Transverse colon (tissue), 4 donors: ENCODE measurements around the gene CDIPT. TPM values are rescaled to one million over a fixed set of nuclear protein-coding genes. Genes with fewer than 3 reads are reported as not detected.

Experiments used
- DNase-seq: peaks from one replicate; pipeline ENCODE4 v3.0.0-alpha.2; 2019
- H3K27ac ChIP-seq, 4 donors: fragments of 200-600 bp; sonication (generic); 2 replicates each; pipeline ENCODE4 v1.5.1; 2016 to 2018; ENCODE audit warnings: inconsistent platforms in 4 of 4
- H3K27me3 ChIP-seq: fragments of 200-600 bp; sonication (generic); 2 replicates; pipeline ENCODE4 v1.5.1; 2017; ENCODE audit warnings: inconsistent platforms
- H3K36me3 ChIP-seq, 4 donors: fragments of 200-600 bp; sonication (generic); 2 replicates each; pipeline ENCODE4 v1.5.1; 2017 to 2019; ENCODE audit warnings: inconsistent platforms in 4 of 4
- H3K4me1 ChIP-seq, 4 donors: fragments of 200-600 bp; sonication (generic); 2 replicates each; pipeline ENCODE4 v1.5.1; 2017 to 2020; ENCODE audit warnings: inconsistent platforms in 4 of 4
- H3K4me3 ChIP-seq, 4 donors: fragments of 200-600 bp; sonication (generic); 1 replicate in 1 of 4; 2 replicates in 3 of 4; pipeline versions ENCODE4 v1.5.1 to v1.6.1; 2017 to 2019; ENCODE audit warnings: inconsistent platforms in 4 of 4
- H3K9me3 ChIP-seq, 2 donors: fragments of 200-600 bp; sonication (generic); 2 replicates each; pipeline ENCODE4 v1.5.1; 2017 to 2019; ENCODE audit warnings: inconsistent platforms in 2 of 2
- CTCF ChIP-seq, 5 experiments: fragments of 200-600 bp in 3 of 5; fragments of 450-650 bp in 2 of 5; sonication (generic) in 3 of 5; IDR thresholded peaks; 1 replicate in 2 of 5; 2 replicates in 3 of 5; pipeline ENCODE4 v1.5.1; 2016 to 2017; ENCODE audit warnings: antibody characterized with exemption in 5 of 5, inconsistent platforms in 3 of 5, mild to moderate bottlenecking in 2 of 5, moderate library complexity in 1 of 5
- EP300 ChIP-seq: sonication (generic); formaldehyde crosslinking; IDR thresholded peaks from one replicate; pipeline ENCODE4 v1.6.1; 2017; ENCODE audit warnings: antibody characterized with exemption, low read depth
- POLR2A ChIP-seq: fragments of 450-650 bp; IDR thresholded peaks from one replicate; pipeline ENCODE4 v1.6.1; 2016; ENCODE audit warnings: antibody characterized with exemption, mild to moderate bottlenecking, moderate library complexity
- POLR2AphosphoS5 ChIP-seq, 3 donors: sonication (generic); formaldehyde crosslinking; IDR thresholded peaks; one replicate each; pipeline ENCODE4 v1.6.1; 2016; ENCODE audit warnings: antibody characterized with exemption in 3 of 3
- WGBS, 2 donors: methylation state at CpG; one replicate each; pipeline ENCODE4 v1.1.5; 2018; ENCODE audit warnings: low coverage in 1 of 2; 5-methylcytosine and 5-hydroxymethylcytosine counted together
- in situ Hi-C, 4 donors: fragments of 200-750 bp; cut with MboI; loops; one replicate each; pipeline versions ENCODE4 v1.15.0 to v1.15.1; 2017; ENCODE audit warnings: low sequenced_read_pairs in 3 of 4, low pct_ligation_motif_present in 1 of 4, low pct_unique_long_range_greater_than_20kb in 1 of 4
- intact Hi-C: fragments of 100-400 bp; cut with DNase I; formaldehyde crosslinking; loops from one replicate; pipeline ENCODE4 v1.15.1; 2023; ENCODE audit warnings: low total_unique reads
- total RNA-seq, 4 donors: library from RNA; depleted of rRNA; stranded (reverse); fragments of >200 nt; gene quantifications; one replicate each; pipeline ENCODE4 v1.1.0, GENCODE V29; 2016

The CDIPT gene
- total RNA-seq, 4 donors from 2014 or later, result 58.5 to 139 (median 94.5) TPM

- in situ Hi-C loops (loop anchor here in 1 of 4 donors (10.0 kb wide), 1 partner anchor 151 kb away; no protein-coding TSS in a partner anchor), intact Hi-C loops (no loop called here)
- DNase-seq, result no peak
- H3K4me3 ChIP-seq, result no peak overlapping the region
- 96% methylated on average over 18 of the region's 18 CpGs; no CpG with 5 or more reads in 1 of the 2 donors for WGBS, 2 donors
- H3K36me3 ChIP-seq, result peaks cover 0 to 62% (median 28%) of the 10 kb centered on the region in 4 donors
- H3K9me3 ChIP-seq, result no peaks in the 10 kb centered on the region
- H3K4me1 ChIP-seq, result no peaks in the 10 kb centered on the region
- peak overlapping the region in 1 of 4 donors; percentile 37 for H3K27ac ChIP-seq
- H3K27me3 ChIP-seq, result no peaks in the 10 kb centered on the region
- TF ChIP-seq POLR2A (no peak), CTCF (IDR thresholded peaks at IDR 0.05) (no peak), EP300 (no peak), POLR2AphosphoS5 (IDR thresholded peaks at IDR 0.05) (no peak)
These were observed 17.4 kb downstream of the CDIPT start for GRCh38 chr16:29845656-29846055.

- Histone ChIP-seq H3K4me1 (no peaks in the 10 kb centered on the region), H3K9me3 (no peaks in the 10 kb centered on the region), H3K27ac (peak overlapping the region in 2 of 4 donors; percentile 8 to 37), H3K4me3 (no peak overlapping the region), H3K27me3 (no peaks in the 10 kb centered on the region), H3K36me3 (peaks cover 0 to 70% (median 31%) of the 10 kb centered on the region in 4 donors)
- in situ Hi-C loops (loop anchor here in 1 of 4 donors (10.0 kb wide), 1 partner anchor 150 kb away; no protein-coding TSS in a partner anchor), intact Hi-C loops (no loop called here)
- peak in 1 of 3 donors; percentile 18 for TF ChIP-seq POLR2AphosphoS5 (IDR thresholded peaks at IDR 0.05)
- no peak for TF ChIP-seq EP300
- 50 to 92% methylated on average over 2 to 17 of the region's 28 CpGs for WGBS, 2 donors
- DNase-seq, result no peak
These were observed 18.3 kb downstream of the CDIPT start for GRCh38 chr16:29844575-29845331.

GRCh38 chr16:29843931-29844330, 19.1 kb downstream of the CDIPT start:
- in situ Hi-C loops (loop anchor here in 1 of 4 donors (10.0 kb wide), 1 partner anchor 149 kb away; no protein-coding TSS in a partner anchor), intact Hi-C loops (no loop called here)
- TF ChIP-seq CTCF (IDR thresholded peaks at IDR 0.05) (no peak), POLR2A (no peak), POLR2AphosphoS5 (IDR thresholded peaks at IDR 0.05) (no peak), EP300 (no peak)
- no peaks in the 10 kb centered on the region for H3K9me3 ChIP-seq
- no peaks in the 10 kb centered on the region for H3K27me3 ChIP-seq
- peaks cover 0 to 76% (median 32%) of the 10 kb centered on the region in 4 donors for H3K36me3 ChIP-seq
- DNase-seq, result no peak
- WGBS, 2 donors, result 92% methylated on average over 8 of the region's 8 CpGs; no CpG with 5 or more reads in 1 of the 2 donors
- H3K4me3 ChIP-seq, result no peak overlapping the region
- H3K4me1 ChIP-seq, result no peaks in the 10 kb centered on the region
- H3K27ac ChIP-seq, result no peak overlapping the region

GRCh38 chr16:29842732-29843346, 20.2 kb downstream of the CDIPT start:
- no peak for DNase-seq
- H3K36me3 ChIP-seq, result peaks cover 0 to 85% (median 38%) of the 10 kb centered on the region in 4 donors
- in situ Hi-C loops, result loop anchor here in 1 of 4 donors (10.0 kb wide), 1 partner anchor 148 kb away; no protein-coding TSS in a partner anchor

More at GRCh38 chr16:29842732-29843346, 20.2 kb downstream of the CDIPT start:
- Histone ChIP-seq H3K9me3 (no peaks in the 10 kb centered on the region), H3K27me3 (no peaks in the 10 kb centered on the region), H3K4me1 (no peaks in the 10 kb centered on the region), H3K27ac (no peak overlapping the region), H3K4me3 (no peak overlapping the region)
- 92 to 100% methylated on average over 1 to 7 of the region's 9 CpGs for WGBS, 2 donors
- intact Hi-C loops, result no loop called here
- TF ChIP-seq POLR2AphosphoS5 (IDR thresholded peaks at IDR 0.05) (no peak), POLR2A (no peak), EP300 (no peak), CTCF (IDR thresholded peaks at IDR 0.05) (no peak)
